ENCODE measurements around the gene CFAP90. TPM values are rescaled to one million over a fixed set of nuclear protein-coding genes. Genes with fewer than 3 reads are reported as not detected.

Gene CFAP90
- total RNA-seq, 5 donors from 2014 or later (not counting 1 experiment from before 2014, with no cell fraction given): not detected

DNA sequence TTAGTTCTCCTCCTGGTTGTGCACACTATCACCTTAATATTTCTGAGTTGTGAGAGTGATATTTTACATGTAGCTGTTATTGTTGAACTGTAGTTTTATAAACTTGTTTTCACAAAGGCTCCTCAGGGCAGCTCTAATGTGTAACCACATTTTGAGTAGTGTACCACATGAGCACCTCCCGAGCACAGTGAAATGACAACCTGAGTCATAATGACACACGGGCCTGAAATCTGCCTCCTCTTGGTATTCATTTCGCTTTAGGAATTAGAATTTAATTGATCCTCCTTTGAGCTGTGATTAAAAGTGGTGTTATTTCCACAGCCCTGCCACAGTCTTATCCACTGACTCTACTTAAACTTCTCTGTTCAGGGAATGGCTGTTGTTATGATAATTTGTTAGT lies 25.9 kb upstream of the CFAP90 start:
- no peaks in the 10 kb centered on the region for H3K9me3 Mint-ChIP-seq
- H3K4me1 Mint-ChIP-seq: peaks cover 60 to 75% (median 65%) of the 10 kb centered on the region in 3 donors
- peaks cover 0 to 65% of the 10 kb centered on the region in 2 donors for H3K36me3 ChIP-seq (ENCODE audit: control insufficient read depth in 2 of 2, extremely low read depth in 1 of 2, insufficient read depth in 1 of 2, low read length in 1 of 2)
- no peaks in the 10 kb centered on the region for H3K27me3 Mint-ChIP-seq
- H3K27me3 ChIP-seq (replicated peaks in 1 of 2; ENCODE audit: control insufficient read depth in 2 of 2, extremely low read depth in 1 of 2, insufficient read depth in 2 of 2, low read length in 1 of 2): no peaks in the 10 kb centered on the region
- no peak overlapping the region for H3K27ac ChIP-seq (ENCODE audit: low read length)
- ATAC-seq (replicated peaks in 1 of 4): no peak
- H3K36me3 Mint-ChIP-seq: peaks cover 68% of the 10 kb centered on the region
- ChIA-PET CTCF (interaction anchor here in 1 of 2 donors (1.7 kb wide), 1 partner anchor 10 kb away, joined by 13 read pairs; no protein-coding TSS in a partner anchor), POLR2A (no interaction called here)
- no CpG with 5 or more reads among the region's 3 CpGs for WGBS (ENCODE audit: insufficient coverage)
- no peak overlapping the region for H3K4me3 ChIP-seq (ENCODE audit: control insufficient read depth in 1 of 2, extremely low read depth in 1 of 2, low read length in 1 of 2)
- no peak for DNase-seq
- H3K27ac Mint-ChIP-seq: peak overlapping the region in 1 of 2 donors; percentile 25
- peaks cover 2 to 10% of the 10 kb centered on the region in 2 experiments for H3K4me1 ChIP-seq (ENCODE audit: control insufficient read depth in 1 of 2, extremely low read depth in 1 of 2, insufficient read depth in 2 of 2, low read length in 2 of 2)
- H3K9me3 ChIP-seq: no peaks in the 10 kb centered on the region
- no peak overlapping the region for H3K4me3 Mint-ChIP-seq

DNA sequence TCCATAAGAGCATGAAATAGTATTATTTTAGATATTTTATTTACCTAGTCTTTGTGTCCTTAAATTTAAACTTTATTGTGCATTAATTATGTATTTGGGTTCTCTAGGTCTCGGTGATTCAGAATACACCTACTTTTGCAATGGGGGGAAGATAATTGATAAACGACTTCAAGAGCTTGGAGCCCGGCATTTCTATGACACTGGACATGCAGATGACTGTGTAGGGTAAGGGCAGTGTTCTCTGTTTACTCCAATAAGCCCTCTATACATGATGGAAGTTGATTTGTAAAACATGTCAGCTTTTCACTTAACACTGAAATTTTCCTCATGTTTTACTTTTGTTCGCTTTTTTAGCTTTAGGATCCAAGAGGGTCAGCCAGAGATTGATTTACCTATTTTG lies 24.2 kb upstream of the CFAP90 start:
- Mint-ChIP-seq H3K27ac (no peak overlapping the region), H3K4me3 (no peak overlapping the region), H3K4me1 (peaks cover 62 to 80% (median 67%) of the 10 kb centered on the region in 3 donors), H3K36me3 (peaks cover 53% of the 10 kb centered on the region), H3K9me3 (no peaks in the 10 kb centered on the region), H3K27me3 (no peaks in the 10 kb centered on the region)
- 100% methylated on average over 1 of the region's 4 CpGs for WGBS (ENCODE audit: insufficient coverage)
- ATAC-seq (replicated peaks in 1 of 4) (no peak), DNase-seq (no peak)
- H3K36me3 ChIP-seq (ENCODE audit: control insufficient read depth in 2 of 2, extremely low read depth in 1 of 2, insufficient read depth in 1 of 2, low read length in 1 of 2): peaks cover 0 to 49% of the 10 kb centered on the region in 2 donors
- H3K9me3 ChIP-seq: no peaks in the 10 kb centered on the region
- no peak overlapping the region for H3K27ac ChIP-seq (ENCODE audit: low read length)
- H3K4me3 ChIP-seq (ENCODE audit: control insufficient read depth in 1 of 2, extremely low read depth in 1 of 2, low read length in 1 of 2): no peak overlapping the region
- H3K27me3 ChIP-seq (replicated peaks in 1 of 2; ENCODE audit: control insufficient read depth in 2 of 2, extremely low read depth in 1 of 2, insufficient read depth in 2 of 2, low read length in 1 of 2): no peaks in the 10 kb centered on the region
- peaks cover 10 to 21% of the 10 kb centered on the region in 2 experiments for H3K4me1 ChIP-seq (ENCODE audit: control insufficient read depth in 1 of 2, extremely low read depth in 1 of 2, insufficient read depth in 2 of 2, low read length in 2 of 2)
- ChIA-PET CTCF (interaction anchor here (0.6 to 1.5 kb wide), 5 partner anchors 9 to 557 kb away, joined by 3 to 4 read pairs (median 3); no protein-coding TSS in a partner anchor), POLR2A (no interaction called here)

DNA sequence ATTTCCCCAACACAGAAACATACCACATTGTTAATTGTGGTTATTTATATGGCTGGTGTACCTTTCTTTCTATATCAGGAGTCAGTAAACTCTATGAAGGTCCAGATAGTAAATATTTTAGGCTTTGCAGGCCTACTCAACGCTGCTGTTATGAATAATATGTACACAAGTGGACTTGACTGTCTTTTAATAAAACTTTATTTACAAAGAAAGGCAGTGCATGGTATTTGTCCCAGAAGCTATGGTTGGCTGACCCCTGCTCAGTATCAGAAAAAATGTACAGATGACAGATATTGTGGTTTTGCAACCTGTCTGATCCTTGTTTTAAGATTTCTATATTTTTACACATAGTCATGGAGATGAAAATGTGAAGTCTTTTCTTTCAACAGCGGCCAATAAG lies 23.7 kb upstream of the CFAP90 start:
- no peaks in the 10 kb centered on the region for H3K9me3 Mint-ChIP-seq
- Histone ChIP-seq H3K9me3 (no peaks in the 10 kb centered on the region), H3K27ac (ENCODE audit: low read length) (peak overlapping the region; percentile 4), H3K4me3 (ENCODE audit: control insufficient read depth in 1 of 2, extremely low read depth in 1 of 2, low read length in 1 of 2) (no peak overlapping the region), H3K27me3 (replicated peaks in 1 of 2; ENCODE audit: control insufficient read depth in 2 of 2, extremely low read depth in 1 of 2, insufficient read depth in 2 of 2, low read length in 1 of 2) (no peaks in the 10 kb centered on the region), H3K36me3 (ENCODE audit: control insufficient read depth in 2 of 2, extremely low read depth in 1 of 2, insufficient read depth in 1 of 2, low read length in 1 of 2) (peaks cover 0 to 44% of the 10 kb centered on the region in 2 donors), H3K4me1 (ENCODE audit: control insufficient read depth in 1 of 2, extremely low read depth in 1 of 2, insufficient read depth in 2 of 2, low read length in 2 of 2) (peaks cover 15 to 21% of the 10 kb centered on the region in 2 experiments)
- CTCF ChIA-PET: interaction anchor here (0.6 to 1.5 kb wide), 4 partner anchors 12 to 14 kb away, joined by 3 to 5 read pairs (median 4); no protein-coding TSS in a partner anchor
- WGBS (ENCODE audit: insufficient coverage): no CpG with 5 or more reads among the region's 2 CpGs
- H3K4me3 Mint-ChIP-seq: no peak overlapping the region
- peaks cover 67 to 85% (median 70%) of the 10 kb centered on the region in 3 donors for H3K4me1 Mint-ChIP-seq
- peak overlapping the region in 1 of 2 donors; percentile 94 for H3K27ac Mint-ChIP-seq
- POLR2A ChIA-PET: interaction anchor here in 1 of 2 donors (0.6 kb wide), 1 partner anchor 24 kb away, joined by 6 read pairs; the partner anchor contains the start of gene CFAP90
- H3K27me3 Mint-ChIP-seq: no peaks in the 10 kb centered on the region
- H3K36me3 Mint-ChIP-seq: peaks cover 48% of the 10 kb centered on the region
- DNase-seq: no peak
- ATAC-seq (replicated peaks in 1 of 4): no peak

DNA sequence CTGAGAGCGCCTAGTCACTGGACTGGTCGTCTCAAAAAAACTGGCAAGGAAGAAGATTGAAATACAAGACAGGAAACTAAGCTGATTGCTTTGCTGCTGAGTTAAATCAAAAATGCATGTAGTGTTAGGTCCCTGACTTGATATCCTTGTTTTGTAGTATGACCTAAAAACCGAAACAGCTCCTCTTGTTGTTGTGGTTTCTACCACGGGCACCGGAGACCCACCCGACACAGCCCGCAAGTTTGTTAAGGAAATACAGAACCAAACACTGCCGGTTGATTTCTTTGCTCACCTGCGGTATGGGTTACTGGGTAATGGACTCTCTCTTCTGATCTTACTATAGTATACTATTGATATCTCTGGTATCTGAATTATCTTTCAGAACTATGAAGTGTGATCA lies 22.3 kb upstream of the CFAP90 start:
- POLR2A ChIA-PET: no interaction called here
- Mint-ChIP-seq H3K9me3 (no peaks in the 10 kb centered on the region), H3K4me1 (peaks cover 61 to 81% (median 69%) of the 10 kb centered on the region in 3 donors), H3K36me3 (peaks cover 41% of the 10 kb centered on the region), H3K27me3 (no peaks in the 10 kb centered on the region), H3K27ac (peak overlapping the region; percentile 90 to 94), H3K4me3 (peak overlapping the region; percentile 65 to 92 (median 72))
- Histone ChIP-seq H3K36me3 (ENCODE audit: control insufficient read depth in 2 of 2, extremely low read depth in 1 of 2, insufficient read depth in 1 of 2, low read length in 1 of 2) (peaks cover 0 to 32% of the 10 kb centered on the region in 2 donors), H3K4me1 (ENCODE audit: control insufficient read depth in 1 of 2, extremely low read depth in 1 of 2, insufficient read depth in 2 of 2, low read length in 2 of 2) (peaks cover 16 to 25% of the 10 kb centered on the region in 2 experiments), H3K27me3 (replicated peaks in 1 of 2; ENCODE audit: control insufficient read depth in 2 of 2, extremely low read depth in 1 of 2, insufficient read depth in 2 of 2, low read length in 1 of 2) (no peaks in the 10 kb centered on the region), H3K4me3 (ENCODE audit: control insufficient read depth in 1 of 2, extremely low read depth in 1 of 2, low read length in 1 of 2) (peak overlapping the region in 1 of 2 donors; percentile 18), H3K9me3 (no peaks in the 10 kb centered on the region), H3K27ac (ENCODE audit: low read length) (peak overlapping the region; percentile 63)
- DNase-seq (peak in 8 of 35 experiments; percentile 11 to 36 (median 20)), ATAC-seq (replicated peaks in 1 of 4) (peak in 2 of 4 experiments; percentile 1 to 4)
- 17% methylated on average over 3 of the region's 9 CpGs for WGBS (ENCODE audit: insufficient coverage)
- CTCF ChIA-PET: interaction anchor here in 1 of 2 donors (1.1 to 2.2 kb wide), 2 partner anchors 14 to 18 kb away, joined by 3 to 11 read pairs; no protein-coding TSS in a partner anchor

DNA sequence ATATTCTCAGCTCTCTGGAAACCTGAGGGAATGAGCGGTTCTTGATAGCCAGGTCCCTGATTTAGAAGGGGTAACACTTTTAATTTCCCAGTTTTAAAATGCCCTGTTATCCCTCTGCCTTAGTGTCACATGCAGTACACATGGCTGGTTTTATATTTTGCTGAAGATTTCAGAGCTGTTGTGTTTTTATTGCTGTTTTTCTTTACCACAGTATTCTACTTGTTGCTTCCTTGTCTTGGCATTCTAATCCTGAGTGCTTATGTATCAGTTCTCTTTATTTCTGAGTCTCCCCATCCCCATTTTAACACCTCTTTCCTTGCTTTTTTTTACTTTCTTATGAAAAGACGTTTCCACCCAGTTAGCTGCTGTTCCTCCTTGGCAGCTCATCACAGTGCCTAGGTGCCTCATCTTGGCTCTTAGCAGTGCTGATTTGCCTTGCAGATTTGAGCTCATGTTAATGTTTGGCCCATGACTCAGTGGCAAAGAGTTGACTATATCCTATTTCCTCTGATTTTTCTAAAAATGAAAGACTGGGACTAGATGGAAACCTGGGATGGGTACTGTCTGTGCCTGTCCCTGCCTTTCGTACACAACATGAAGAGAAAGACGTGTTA lies 21.7 kb upstream of the CFAP90 start:
- H3K9me3 ChIP-seq: no peaks in the 10 kb centered on the region
- H3K27ac ChIP-seq (ENCODE audit: low read length): peak overlapping the region; percentile 63
- no peaks in the 10 kb centered on the region for H3K27me3 ChIP-seq (replicated peaks in 1 of 2; ENCODE audit: control insufficient read depth in 2 of 2, extremely low read depth in 1 of 2, insufficient read depth in 2 of 2, low read length in 1 of 2)
- Mint-ChIP-seq H3K4me1 (peaks cover 67 to 81% (median 69%) of the 10 kb centered on the region in 3 donors), H3K27ac (peak overlapping the region; percentile 90 to 94), H3K9me3 (no peaks in the 10 kb centered on the region), H3K36me3 (peaks cover 35% of the 10 kb centered on the region), H3K27me3 (no peaks in the 10 kb centered on the region), H3K4me3 (peak overlapping the region; percentile 65 to 92 (median 72))
- WGBS (ENCODE audit: insufficient coverage): 37% methylated on average over 2 of the region's 4 CpGs
- POLR2A ChIA-PET: no interaction called here
- peak overlapping the region in 1 of 2 donors; percentile 18 for H3K4me3 ChIP-seq (ENCODE audit: control insufficient read depth in 1 of 2, extremely low read depth in 1 of 2, low read length in 1 of 2)
- H3K36me3 ChIP-seq (ENCODE audit: control insufficient read depth in 2 of 2, extremely low read depth in 1 of 2, insufficient read depth in 1 of 2, low read length in 1 of 2): peaks cover 0 to 26% of the 10 kb centered on the region in 2 donors
- ATAC-seq (replicated peaks in 1 of 4): no peak
- CTCF ChIA-PET: interaction anchor here (0.5 to 2.2 kb wide), 6 partner anchors 14 to 1192 kb away, joined by 3 to 11 read pairs (median 3); partner anchors contain the start of gene CFAP90 (in 1 of the 2)
- peaks cover 22 to 29% of the 10 kb centered on the region in 2 experiments for H3K4me1 ChIP-seq (ENCODE audit: control insufficient read depth in 1 of 2, extremely low read depth in 1 of 2, insufficient read depth in 2 of 2, low read length in 2 of 2)
- no peak for DNase-seq

DNA sequence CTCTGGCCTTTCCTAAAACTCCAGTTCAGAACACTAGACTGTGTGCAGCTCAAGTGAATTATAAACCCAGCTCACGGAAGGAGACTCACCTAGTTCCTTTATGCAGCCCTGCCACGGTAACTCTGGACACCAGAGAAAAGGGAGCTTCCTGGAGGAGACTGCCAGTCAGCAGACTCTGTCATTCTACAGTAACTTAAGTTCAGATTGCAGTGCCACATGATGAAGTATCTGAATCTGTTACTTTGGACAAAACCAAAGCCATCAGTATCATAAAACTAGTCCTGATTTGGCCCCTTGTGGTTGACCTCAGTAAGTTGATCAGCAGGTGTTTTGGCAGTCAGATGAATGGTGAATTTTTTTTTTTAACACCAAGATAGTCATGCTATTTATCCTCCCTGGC lies 20.7 kb upstream of the CFAP90 start:
- Mint-ChIP-seq H3K27me3 (no peaks in the 10 kb centered on the region), H3K4me3 (peak overlapping the region; percentile 51 to 92 (median 91)), H3K27ac (peak overlapping the region; percentile 90 to 94), H3K4me1 (peaks cover 71 to 84% (median 73%) of the 10 kb centered on the region in 3 donors), H3K36me3 (peaks cover 29% of the 10 kb centered on the region), H3K9me3 (no peaks in the 10 kb centered on the region)
- peaks cover 0 to 22% of the 10 kb centered on the region in 2 donors for H3K36me3 ChIP-seq (ENCODE audit: control insufficient read depth in 2 of 2, extremely low read depth in 1 of 2, insufficient read depth in 1 of 2, low read length in 1 of 2)
- peak overlapping the region; percentile 63 for H3K27ac ChIP-seq (ENCODE audit: low read length)
- H3K4me3 ChIP-seq (ENCODE audit: control insufficient read depth in 1 of 2, extremely low read depth in 1 of 2, low read length in 1 of 2): no peak overlapping the region
- DNase-seq (peak in 1 of 35 experiments; percentile 24), ATAC-seq (replicated peaks in 1 of 4) (no peak)
- no peaks in the 10 kb centered on the region for H3K27me3 ChIP-seq (replicated peaks in 1 of 2; ENCODE audit: control insufficient read depth in 2 of 2, extremely low read depth in 1 of 2, insufficient read depth in 2 of 2, low read length in 1 of 2)
- WGBS (ENCODE audit: insufficient coverage): 66% methylated on average over 2 of the region's 2 CpGs
- CTCF ChIA-PET: interaction anchor here (0.7 to 2.2 kb wide), 3 partner anchors 15 to 35 kb away, joined by 3 to 11 read pairs (median 3); no protein-coding TSS in a partner anchor
- no peaks in the 10 kb centered on the region for H3K9me3 ChIP-seq
- POLR2A ChIA-PET: no interaction called here
- peaks cover 24 to 30% of the 10 kb centered on the region in 2 experiments for H3K4me1 ChIP-seq (ENCODE audit: control insufficient read depth in 1 of 2, extremely low read depth in 1 of 2, insufficient read depth in 2 of 2, low read length in 2 of 2)

Measured in T-cell (primary cell).